HCT116 (cell line): Measurements from ENCODE around the gene LARP1. TPM values are rescaled to one million over a fixed set of nuclear protein-coding genes. Genes with fewer than 3 reads are reported as not detected.

Source experiments
- ATAC-seq: fragments of 200-7000 bp; cut with Tn5 transposase; 2 replicates; pipeline ENCODE4 v1.9.1; 2020; ENCODE audit warnings: mild to moderate bottlenecking, moderate library complexity
- BruUV-seq: library from RNA; stranded (reverse); fragments of 400-500 nt; replicated peaks from 2 replicates; lab custom pipeline; 2021; lab: Mats Ljungman, UMichigan
- CTCF ChIA-PET: fragments of 300-600 bp; sonication (Branson Sonifier 250); formaldehyde crosslinking; loops from one replicate; lab custom pipeline; 2021; ENCODE audit warnings: antibody characterized with exemption; lab: Charles Lee
- POLR2A ChIA-PET: fragments of 300-600, 350-600 bp; sonication (Branson Sonifier 250); formaldehyde crosslinking; loops from one replicate; lab custom pipeline; 2021; ENCODE audit warnings: antibody characterized with exemption; lab: Charles Lee
- RAD21 ChIA-PET, 2 experiments: fragments of 300-600 bp; sonication (Branson Sonifier 250); formaldehyde crosslinking; loops; one replicate each; lab custom pipeline; 2023; ENCODE audit warnings: low total read pairs in 2 of 2; ENCODE audit not compliant: uncharacterized antibody in 2 of 2, unreplicated experiment in 2 of 2, low non-redundant PET in 1 of 2; lab: Charles Lee
- DNase-seq: peaks from one replicate; pipeline ENCODE4 v3.0.0-alpha.2; 2010; ENCODE audit warnings: low read depth, low spot score
- H2AFZ ChIP-seq: fragments of 200-600 bp; shearing (Covaris generic), sonication (generic); 2 replicates; pipeline ENCODE4 v1.6.1; 2017; ENCODE audit warnings: low read depth, mixed run types, mixed read lengths, antibody characterized with exemption, low read length; ENCODE audit not compliant: poor library complexity, severe bottlenecking
- H3K27ac ChIP-seq: 2 replicates; pipeline ENCODE4 v1.5.1; 2012; ENCODE audit warnings: low read depth, low read length
- H3K27me3 ChIP-seq: fragments of 200-600 bp; sonication (generic); 2 replicates; pipeline ENCODE4 v1.6.1; 2016; ENCODE audit warnings: mixed run types, low read length, mixed read lengths; ENCODE audit not compliant: insufficient read depth
- H3K36me3 ChIP-seq, 2 experiments: fragments of 200-500 bp in 1 of 2; fragments of 200-600 bp in 1 of 2; sonication (Bioruptor generic) in 1 of 2; sonication (generic) in 1 of 2; 2 replicates each; pipeline versions ENCODE4 v1.5.1 to v1.6.1; 2014 to 2016; ENCODE audit warnings: low read length in 2 of 2, inconsistent platforms in 1 of 2, mixed read lengths in 1 of 2, mixed run types in 1 of 2; ENCODE audit not compliant: insufficient read depth in 2 of 2, control insufficient read depth in 1 of 2
- H3K4me1 ChIP-seq, 2 experiments: fragments of 200-600 bp in 1 of 2; sonication (generic) in 1 of 2; 2 replicates each; pipeline versions ENCODE4 v1.5.1 to v1.6.1; 2012 to 2017; ENCODE audit warnings: low read length in 2 of 2, inconsistent platforms in 1 of 2, mild to moderate bottlenecking in 1 of 2, mixed read lengths in 1 of 2, mixed run types in 1 of 2, moderate library complexity in 1 of 2; ENCODE audit not compliant: insufficient read depth in 2 of 2, control insufficient read depth in 1 of 2
- H3K4me2 ChIP-seq: fragments of 200-600 bp; sonication (generic); 2 replicates; pipeline ENCODE4 v1.6.1; 2017; ENCODE audit warnings: mixed run types, low read length, mixed read lengths
- H3K4me3 ChIP-seq, 2 experiments: fragments of 200-600 bp in 1 of 2; sonication (generic) in 1 of 2; replicated peaks in 1 of 2; 2 replicates each; pipeline ENCODE4 v1.5.1; 2011 to 2016; ENCODE audit warnings: low read length in 2 of 2, control low read depth in 1 of 2, low read depth in 1 of 2, mild to moderate bottlenecking in 1 of 2, mixed read lengths in 1 of 2, mixed run types in 1 of 2
- H3K79me2 ChIP-seq: fragments of 200-600 bp; sonication (generic); 2 replicates; pipeline ENCODE4 v1.6.1; 2017; ENCODE audit warnings: mild to moderate bottlenecking, mixed run types, low read length, moderate library complexity, mixed read lengths; ENCODE audit not compliant: insufficient read depth
- H3K9ac ChIP-seq: fragments of 200-600 bp; sonication (generic); 2 replicates; pipeline ENCODE4 v1.6.1; 2016; ENCODE audit warnings: low read length, mixed read lengths
- H3K9me2 ChIP-seq: fragments of 200-600 bp; sonication (generic), shearing (Covaris generic); 2 replicates; pipeline ENCODE4 v1.6.1; 2017; ENCODE audit warnings: mixed run types, mild to moderate bottlenecking, moderate library complexity; ENCODE audit not compliant: insufficient read depth
- H3K9me3 ChIP-seq, 2 experiments: fragments of 200-500 bp in 1 of 2; fragments of 200-600 bp in 1 of 2; sonication (Bioruptor generic) in 1 of 2; sonication (generic) in 1 of 2; 2 replicates each; pipeline ENCODE4 v1.6.1; 2014 to 2017; ENCODE audit warnings: low read length in 2 of 2, mixed read lengths in 2 of 2, inconsistent platforms in 1 of 2, low read depth in 1 of 2, mild to moderate bottlenecking in 1 of 2, mixed run types in 1 of 2, moderate library complexity in 1 of 2; ENCODE audit not compliant: control insufficient read depth in 1 of 2, insufficient read depth in 1 of 2
- H4K20me1 ChIP-seq: fragments of 200-600 bp; sonication (generic), shearing (Covaris generic); 2 replicates; pipeline ENCODE4 v1.6.1; 2017; ENCODE audit warnings: mixed run types, mild to moderate bottlenecking, moderate library complexity; ENCODE audit not compliant: insufficient read depth
- CBX3 ChIP-seq: IDR thresholded peaks from 2 replicates; pipeline ENCODE4 v1.6.1; 2012; ENCODE audit warnings: low read depth
- CEBPB ChIP-seq: IDR thresholded peaks from 2 replicates; pipeline ENCODE4 v1.6.1; 2012; ENCODE audit warnings: low read depth
- EGR1 ChIP-seq: IDR thresholded peaks from 2 replicates; pipeline ENCODE4 v1.6.1; 2012; ENCODE audit warnings: low read depth
- EZH2phosphoT487 ChIP-seq: fragments of 200-600 bp; IDR thresholded peaks from 2 replicates; pipeline ENCODE4 v1.6.1; 2018; ENCODE audit warnings: antibody characterized with exemption, borderline replicate concordance
- JUND ChIP-seq: IDR thresholded peaks from 2 replicates; pipeline ENCODE4 v1.6.1; 2012
- POLR2A ChIP-seq: IDR thresholded peaks from 2 replicates; pipeline ENCODE4 v1.7.0; 2011; ENCODE audit warnings: borderline replicate concordance; ENCODE audit not compliant: insufficient read depth, insufficient read length; ENCODE audit errors: extremely low read depth
- RAD21 ChIP-seq: IDR thresholded peaks from 2 replicates; pipeline ENCODE4 v1.6.1; 2012; ENCODE audit warnings: low read depth, mild to moderate bottlenecking
- SIN3A ChIP-seq: IDR thresholded peaks from 2 replicates; pipeline ENCODE4 v1.6.1; 2012; ENCODE audit warnings: low read depth
- SRF ChIP-seq: IDR thresholded peaks from 2 replicates; pipeline ENCODE4 v1.6.1; 2012; ENCODE audit warnings: low read depth
- TCF7L2 ChIP-seq: IDR thresholded peaks from 2 replicates; pipeline ENCODE4 v1.7.0; 2011; ENCODE audit warnings: borderline replicate concordance, inconsistent platforms; ENCODE audit not compliant: insufficient read depth, insufficient read length; ENCODE audit errors: extremely low read depth
- YY1 ChIP-seq: IDR thresholded peaks from 2 replicates; pipeline ENCODE4 v1.6.1; 2011; ENCODE audit warnings: low read length, low read depth, moderate library complexity, mild to moderate bottlenecking; ENCODE audit not compliant: insufficient replicate concordance; ENCODE audit errors: extremely low read depth
- ZFX ChIP-seq: fragments of 450-650 bp; IDR thresholded peaks from 2 replicates; pipeline ENCODE4 v1.6.1; 2017
- ZNF274 ChIP-seq: fragments of 200-500 bp; sonication (Bioruptor generic); IDR thresholded peaks from 2 replicates; pipeline ENCODE4 v1.6.1; 2014; ENCODE audit warnings: mild to moderate bottlenecking, low read depth, low read length, inconsistent platforms
- intact Hi-C: fragments of 100-400 bp; cut with micrococcal nuclease; formaldehyde crosslinking; loops from 2 replicates; pipeline ENCODE4 v1.10.0; 2022
- total RNA-seq: library from RNA; stranded (reverse); gene quantifications from one replicate; pipeline ENCODE4 v1.2.1, GENCODE V29; 2021; ENCODE audit not compliant: unreplicated experiment
- TF ChIP-seq, protein P1 (sequence below): IDR thresholded peaks from 2 replicates; pipeline ENCODE4 v1.6.1; 2012
- TF ChIP-seq, protein P2 (sequence below): IDR thresholded peaks from 2 replicates; pipeline ENCODE4 v1.6.1; 2012; ENCODE audit warnings: low read depth
- TF ChIP-seq, protein P3 (sequence below): IDR thresholded peaks from 2 replicates; pipeline ENCODE4 v1.6.1; 2011; ENCODE audit warnings: mild to moderate bottlenecking, low read length, moderate library complexity; ENCODE audit not compliant: insufficient replicate concordance; ENCODE audit errors: extremely low read depth
- TF ChIP-seq, protein P4 (sequence below): IDR thresholded peaks from 2 replicates; pipeline ENCODE4 v1.6.1; 2012
- TF ChIP-seq, protein P5 (sequence below), 3 experiments: fragments of 200-600 bp in 1 of 3; sonication (generic) in 1 of 3; IDR thresholded peaks in 2 of 3; conservative IDR thresholded peaks in 1 of 3; 2 replicates each; pipeline ENCODE4 v1.5.1; 2012 to 2017; ENCODE audit warnings: low read depth in 2 of 3, low read length in 2 of 3, antibody characterized with exemption in 1 of 3, borderline replicate concordance in 1 of 3, control low read depth in 1 of 3, mild to moderate bottlenecking in 1 of 3, mixed read lengths in 1 of 3, mixed run types in 1 of 3, moderate library complexity in 1 of 3; ENCODE audit not compliant: insufficient read depth in 1 of 3

The LARP1 gene
- total RNA-seq, 1 experiment from 2014 or later = 201 TPM

DNA sequence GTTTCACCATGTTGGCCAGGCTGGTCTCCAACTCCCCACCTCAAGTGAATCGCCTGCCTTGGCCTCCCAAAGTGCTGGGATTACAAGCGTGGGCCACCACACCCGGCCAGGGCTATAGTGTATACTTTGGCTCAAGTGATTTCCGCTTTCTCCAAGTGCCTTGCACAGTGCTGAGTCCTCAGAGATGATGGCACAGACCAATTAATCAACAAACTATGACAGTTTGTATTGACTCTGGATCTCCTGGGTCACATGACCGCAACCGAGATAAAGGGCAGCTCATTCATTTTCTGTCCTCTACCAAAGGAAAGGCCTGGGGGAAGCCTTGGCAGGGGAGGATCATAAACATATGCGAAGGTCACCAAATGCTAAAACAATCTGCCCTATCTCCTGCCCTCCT is 11.4 kb upstream of the LARP1 start:
- Histone ChIP-seq H3K79me2 (no peaks in the 10 kb centered on the region), H3K9me3 (no peaks in the 10 kb centered on the region), H2AFZ (no peak overlapping the region), H3K9me2 (no peaks in the 10 kb centered on the region), H3K4me2 (no peak overlapping the region), H3K9ac (no peak overlapping the region), H3K36me3 (no peaks in the 10 kb centered on the region), H3K4me3 (no peak overlapping the region), H3K4me1 (no peaks in the 10 kb centered on the region), H4K20me1 (no peaks in the 10 kb centered on the region), H3K27me3 (no peaks in the 10 kb centered on the region), H3K27ac (no peak overlapping the region)
- ChIA-PET RAD21 (no interaction called here), CTCF (no interaction called here), POLR2A (no interaction called here)
- TF ChIP-seq, protein P1, sequence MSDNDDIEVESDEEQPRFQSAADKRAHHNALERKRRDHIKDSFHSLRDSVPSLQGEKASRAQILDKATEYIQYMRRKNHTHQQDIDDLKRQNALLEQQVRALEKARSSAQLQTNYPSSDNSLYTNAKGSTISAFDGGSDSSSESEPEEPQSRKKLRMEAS = no peak
- TF ChIP-seq, protein P2, sequence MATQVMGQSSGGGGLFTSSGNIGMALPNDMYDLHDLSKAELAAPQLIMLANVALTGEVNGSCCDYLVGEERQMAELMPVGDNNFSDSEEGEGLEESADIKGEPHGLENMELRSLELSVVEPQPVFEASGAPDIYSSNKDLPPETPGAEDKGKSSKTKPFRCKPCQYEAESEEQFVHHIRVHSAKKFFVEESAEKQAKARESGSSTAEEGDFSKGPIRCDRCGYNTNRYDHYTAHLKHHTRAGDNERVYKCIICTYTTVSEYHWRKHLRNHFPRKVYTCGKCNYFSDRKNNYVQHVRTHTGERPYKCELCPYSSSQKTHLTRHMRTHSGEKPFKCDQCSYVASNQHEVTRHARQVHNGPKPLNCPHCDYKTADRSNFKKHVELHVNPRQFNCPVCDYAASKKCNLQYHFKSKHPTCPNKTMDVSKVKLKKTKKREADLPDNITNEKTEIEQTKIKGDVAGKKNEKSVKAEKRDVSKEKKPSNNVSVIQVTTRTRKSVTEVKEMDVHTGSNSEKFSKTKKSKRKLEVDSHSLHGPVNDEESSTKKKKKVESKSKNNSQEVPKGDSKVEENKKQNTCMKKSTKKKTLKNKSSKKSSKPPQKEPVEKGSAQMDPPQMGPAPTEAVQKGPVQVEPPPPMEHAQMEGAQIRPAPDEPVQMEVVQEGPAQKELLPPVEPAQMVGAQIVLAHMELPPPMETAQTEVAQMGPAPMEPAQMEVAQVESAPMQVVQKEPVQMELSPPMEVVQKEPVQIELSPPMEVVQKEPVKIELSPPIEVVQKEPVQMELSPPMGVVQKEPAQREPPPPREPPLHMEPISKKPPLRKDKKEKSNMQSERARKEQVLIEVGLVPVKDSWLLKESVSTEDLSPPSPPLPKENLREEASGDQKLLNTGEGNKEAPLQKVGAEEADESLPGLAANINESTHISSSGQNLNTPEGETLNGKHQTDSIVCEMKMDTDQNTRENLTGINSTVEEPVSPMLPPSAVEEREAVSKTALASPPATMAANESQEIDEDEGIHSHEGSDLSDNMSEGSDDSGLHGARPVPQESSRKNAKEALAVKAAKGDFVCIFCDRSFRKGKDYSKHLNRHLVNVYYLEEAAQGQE = no peak
- TF ChIP-seq YY1 = no peak
- TF ChIP-seq, protein P3, sequence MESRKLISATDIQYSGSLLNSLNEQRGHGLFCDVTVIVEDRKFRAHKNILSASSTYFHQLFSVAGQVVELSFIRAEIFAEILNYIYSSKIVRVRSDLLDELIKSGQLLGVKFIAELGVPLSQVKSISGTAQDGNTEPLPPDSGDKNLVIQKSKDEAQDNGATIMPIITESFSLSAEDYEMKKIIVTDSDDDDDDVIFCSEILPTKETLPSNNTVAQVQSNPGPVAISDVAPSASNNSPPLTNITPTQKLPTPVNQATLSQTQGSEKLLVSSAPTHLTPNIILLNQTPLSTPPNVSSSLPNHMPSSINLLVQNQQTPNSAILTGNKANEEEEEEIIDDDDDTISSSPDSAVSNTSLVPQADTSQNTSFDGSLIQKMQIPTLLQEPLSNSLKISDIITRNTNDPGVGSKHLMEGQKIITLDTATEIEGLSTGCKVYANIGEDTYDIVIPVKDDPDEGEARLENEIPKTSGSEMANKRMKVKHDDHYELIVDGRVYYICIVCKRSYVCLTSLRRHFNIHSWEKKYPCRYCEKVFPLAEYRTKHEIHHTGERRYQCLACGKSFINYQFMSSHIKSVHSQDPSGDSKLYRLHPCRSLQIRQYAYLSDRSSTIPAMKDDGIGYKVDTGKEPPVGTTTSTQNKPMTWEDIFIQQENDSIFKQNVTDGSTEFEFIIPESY = no peak
- TF ChIP-seq, protein P4, sequence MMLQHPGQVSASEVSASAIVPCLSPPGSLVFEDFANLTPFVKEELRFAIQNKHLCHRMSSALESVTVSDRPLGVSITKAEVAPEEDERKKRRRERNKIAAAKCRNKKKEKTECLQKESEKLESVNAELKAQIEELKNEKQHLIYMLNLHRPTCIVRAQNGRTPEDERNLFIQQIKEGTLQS = no peak
- TF ChIP-seq ZNF274 = no peak
- TF ChIP-seq ZFX = no peak
- TF ChIP-seq SRF = no peak
- no peak for TF ChIP-seq RAD21
- TF ChIP-seq, protein P5, sequence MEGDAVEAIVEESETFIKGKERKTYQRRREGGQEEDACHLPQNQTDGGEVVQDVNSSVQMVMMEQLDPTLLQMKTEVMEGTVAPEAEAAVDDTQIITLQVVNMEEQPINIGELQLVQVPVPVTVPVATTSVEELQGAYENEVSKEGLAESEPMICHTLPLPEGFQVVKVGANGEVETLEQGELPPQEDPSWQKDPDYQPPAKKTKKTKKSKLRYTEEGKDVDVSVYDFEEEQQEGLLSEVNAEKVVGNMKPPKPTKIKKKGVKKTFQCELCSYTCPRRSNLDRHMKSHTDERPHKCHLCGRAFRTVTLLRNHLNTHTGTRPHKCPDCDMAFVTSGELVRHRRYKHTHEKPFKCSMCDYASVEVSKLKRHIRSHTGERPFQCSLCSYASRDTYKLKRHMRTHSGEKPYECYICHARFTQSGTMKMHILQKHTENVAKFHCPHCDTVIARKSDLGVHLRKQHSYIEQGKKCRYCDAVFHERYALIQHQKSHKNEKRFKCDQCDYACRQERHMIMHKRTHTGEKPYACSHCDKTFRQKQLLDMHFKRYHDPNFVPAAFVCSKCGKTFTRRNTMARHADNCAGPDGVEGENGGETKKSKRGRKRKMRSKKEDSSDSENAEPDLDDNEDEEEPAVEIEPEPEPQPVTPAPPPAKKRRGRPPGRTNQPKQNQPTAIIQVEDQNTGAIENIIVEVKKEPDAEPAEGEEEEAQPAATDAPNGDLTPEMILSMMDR (IDR thresholded peaks at IDR 0.05 in 2 of 3, conservative IDR thresholded peaks at IDR 0.05 in 1 of 3; ENCODE audit: borderline replicate concordance in 1 of 3, insufficient read depth in 1 of 3, low read depth in 2 of 3, low read length in 2 of 3) = no peak
- TF ChIP-seq JUND = no peak
- TF ChIP-seq CEBPB = no peak
- TF ChIP-seq TCF7L2 = no peak
- TF ChIP-seq POLR2A = no peak
- TF ChIP-seq EGR1 = no peak
- no peak for TF ChIP-seq EZH2phosphoT487
- TF ChIP-seq SIN3A = no peak
- TF ChIP-seq CBX3 = no peak
- ATAC-seq (no peak), DNase-seq (no peak)
- no TSS peak for BruUV-seq
- intact Hi-C loops = no loop called here
